Type B pancreatic cell (in vitro differentiated cells): ENCODE measurements around the gene ANKRD17. TPM values are rescaled to one million over a fixed set of nuclear protein-coding genes. Genes with fewer than 3 reads are reported as not detected.
A peak's percentile ranks its signal among the peaks of the same experiment; 100 is the strongest.

Experiments used
- DNase-seq: peaks from one replicate; pipeline ENCODE4 v3.0.0; 2021; ENCODE audit warnings: mixed read lengths; ENCODE audit not compliant: unreplicated experiment; ENCODE audit errors: extremely low spot score
- H3K27ac Mint-ChIP-seq: 2 replicates; pipeline ENCODE4 v1.8.0; 2021; ENCODE audit warnings: mild to moderate bottlenecking, mixed read lengths
- H3K27me3 Mint-ChIP-seq: 2 replicates; pipeline ENCODE4 v1.8.0; 2021; ENCODE audit warnings: mixed read lengths
- H3K36me3 Mint-ChIP-seq: 2 replicates; pipeline ENCODE4 v1.8.0; 2021; ENCODE audit warnings: mixed read lengths
- H3K4me1 Mint-ChIP-seq: one replicate; pipeline ENCODE4 v1.8.0; 2021; ENCODE audit warnings: mixed read lengths; ENCODE audit not compliant: unreplicated experiment
- H3K4me3 Mint-ChIP-seq: 2 replicates; pipeline ENCODE4 v1.8.0; 2021; ENCODE audit warnings: mild to moderate bottlenecking, mixed read lengths
- H3K9me3 Mint-ChIP-seq: 2 replicates; pipeline ENCODE4 v1.8.0; 2021; ENCODE audit warnings: mixed read lengths
- total RNA-seq: library from RNA; stranded (reverse); gene quantifications from 2 replicates; pipeline ENCODE4 v1.2.1, GENCODE V29; 2021; ENCODE audit warnings: low replicate concordance
- TF ChIP-seq, protein P1 (sequence below): fragments of 200-600 bp; sonication (generic); conservative IDR thresholded peaks from 2 replicates; pipeline ENCODE4 v1.5.0; 2021; ENCODE audit warnings: antibody characterized with exemption, mild to moderate bottlenecking

The ANKRD17 gene
- total RNA-seq, 1 donor from 2014 or later, result 77.7 TPM

DNA sequence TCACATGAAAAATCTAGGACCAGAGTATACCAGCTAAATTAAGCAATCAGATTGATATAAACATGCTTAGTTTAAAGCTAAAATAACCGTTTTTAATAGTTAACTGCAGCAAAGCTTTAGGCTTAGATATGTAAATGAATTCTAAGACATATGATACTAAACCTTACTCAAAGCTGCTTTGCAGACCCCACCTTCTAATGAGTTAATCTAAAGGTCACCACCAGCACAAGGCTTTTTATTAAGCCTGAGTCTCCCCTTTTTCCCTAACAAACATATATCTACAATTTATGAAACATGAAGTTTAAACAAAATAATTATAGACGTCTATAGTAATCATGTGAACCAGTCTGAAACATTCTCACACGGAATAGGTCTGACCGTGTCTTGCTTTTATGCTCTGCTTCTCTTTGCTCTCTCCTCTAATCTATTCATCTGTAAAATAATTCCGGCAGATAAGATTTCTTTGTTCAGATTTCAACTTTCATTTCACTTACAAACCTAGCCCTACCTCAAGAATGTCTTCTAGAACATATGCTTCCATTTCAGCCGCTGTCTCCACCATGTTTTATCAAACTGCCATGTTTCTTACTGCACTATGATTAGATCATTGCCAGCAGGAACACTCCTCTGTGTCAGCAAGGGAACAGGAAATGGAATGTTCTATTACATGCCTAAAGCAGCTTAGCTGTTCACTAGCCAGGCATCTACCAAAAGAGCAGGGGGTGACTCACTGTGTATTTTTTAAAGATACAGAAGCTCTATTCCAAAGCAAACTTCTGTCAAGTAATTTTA is 35.9 kb downstream of the ANKRD17 start:
- H3K4me3 Mint-ChIP-seq, result no peak overlapping the region
- peaks cover 18% of the 10 kb centered on the region for H3K4me1 Mint-ChIP-seq
- peaks cover 3% of the 10 kb centered on the region for H3K36me3 Mint-ChIP-seq
- H3K9me3 Mint-ChIP-seq, result no peaks in the 10 kb centered on the region
- no peaks in the 10 kb centered on the region for H3K27me3 Mint-ChIP-seq
- no peak overlapping the region for H3K27ac Mint-ChIP-seq
- TF ChIP-seq, protein P1, sequence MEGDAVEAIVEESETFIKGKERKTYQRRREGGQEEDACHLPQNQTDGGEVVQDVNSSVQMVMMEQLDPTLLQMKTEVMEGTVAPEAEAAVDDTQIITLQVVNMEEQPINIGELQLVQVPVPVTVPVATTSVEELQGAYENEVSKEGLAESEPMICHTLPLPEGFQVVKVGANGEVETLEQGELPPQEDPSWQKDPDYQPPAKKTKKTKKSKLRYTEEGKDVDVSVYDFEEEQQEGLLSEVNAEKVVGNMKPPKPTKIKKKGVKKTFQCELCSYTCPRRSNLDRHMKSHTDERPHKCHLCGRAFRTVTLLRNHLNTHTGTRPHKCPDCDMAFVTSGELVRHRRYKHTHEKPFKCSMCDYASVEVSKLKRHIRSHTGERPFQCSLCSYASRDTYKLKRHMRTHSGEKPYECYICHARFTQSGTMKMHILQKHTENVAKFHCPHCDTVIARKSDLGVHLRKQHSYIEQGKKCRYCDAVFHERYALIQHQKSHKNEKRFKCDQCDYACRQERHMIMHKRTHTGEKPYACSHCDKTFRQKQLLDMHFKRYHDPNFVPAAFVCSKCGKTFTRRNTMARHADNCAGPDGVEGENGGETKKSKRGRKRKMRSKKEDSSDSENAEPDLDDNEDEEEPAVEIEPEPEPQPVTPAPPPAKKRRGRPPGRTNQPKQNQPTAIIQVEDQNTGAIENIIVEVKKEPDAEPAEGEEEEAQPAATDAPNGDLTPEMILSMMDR, result no peak
- no peak for DNase-seq

DNA sequence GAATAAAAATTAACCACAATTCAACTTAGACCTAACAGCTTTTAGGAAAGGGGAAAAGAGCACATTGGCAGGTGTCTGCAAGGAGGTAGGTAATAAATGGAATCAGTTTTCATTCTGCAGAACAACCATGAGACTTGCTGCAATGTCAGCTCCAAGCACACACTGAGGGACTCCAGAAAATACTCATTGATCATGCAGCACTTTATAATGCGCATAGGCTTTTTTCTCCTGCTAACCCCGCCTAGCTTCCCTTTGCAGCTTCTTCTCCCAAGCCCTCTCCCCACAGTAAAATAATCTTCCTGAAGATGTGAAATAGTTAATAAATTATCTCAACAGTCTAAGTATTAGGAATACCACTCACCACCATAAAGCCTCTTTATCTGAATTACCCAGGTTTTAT is 36.9 kb downstream of the ANKRD17 start:
- Mint-ChIP-seq H3K36me3 (peaks cover 3% of the 10 kb centered on the region), H3K4me3 (peak overlapping the region; percentile 74), H3K9me3 (no peaks in the 10 kb centered on the region), H3K27ac (peak overlapping the region; percentile 46), H3K27me3 (no peaks in the 10 kb centered on the region), H3K4me1 (peaks cover 18% of the 10 kb centered on the region)
- no peak for DNase-seq
- TF ChIP-seq, protein P1, result no peak

DNA sequence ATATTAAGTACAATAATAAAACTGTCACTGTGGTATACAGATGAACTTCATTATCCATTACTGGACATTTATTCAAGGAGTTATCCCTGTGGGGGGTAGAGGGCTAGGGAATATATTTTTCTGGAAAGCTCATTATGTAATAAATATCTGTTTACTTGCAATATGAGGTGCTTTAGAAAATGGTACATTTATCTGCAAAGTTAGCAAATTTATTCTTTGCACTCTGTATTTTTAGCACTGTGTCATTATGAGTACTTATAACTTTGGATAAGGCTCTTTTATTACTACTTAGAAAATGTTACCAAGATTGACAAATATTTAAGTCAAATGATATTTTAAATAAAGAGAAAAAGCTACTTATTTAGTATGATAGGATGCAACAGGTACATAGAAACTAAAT is 37.8 kb downstream of the ANKRD17 start:
- Mint-ChIP-seq H3K4me1 (peaks cover 18% of the 10 kb centered on the region), H3K36me3 (peaks cover 3% of the 10 kb centered on the region), H3K27ac (no peak overlapping the region), H3K9me3 (no peaks in the 10 kb centered on the region), H3K27me3 (no peaks in the 10 kb centered on the region), H3K4me3 (no peak overlapping the region)
- TF ChIP-seq, protein P1, result no peak
- no peak for DNase-seq

DNA sequence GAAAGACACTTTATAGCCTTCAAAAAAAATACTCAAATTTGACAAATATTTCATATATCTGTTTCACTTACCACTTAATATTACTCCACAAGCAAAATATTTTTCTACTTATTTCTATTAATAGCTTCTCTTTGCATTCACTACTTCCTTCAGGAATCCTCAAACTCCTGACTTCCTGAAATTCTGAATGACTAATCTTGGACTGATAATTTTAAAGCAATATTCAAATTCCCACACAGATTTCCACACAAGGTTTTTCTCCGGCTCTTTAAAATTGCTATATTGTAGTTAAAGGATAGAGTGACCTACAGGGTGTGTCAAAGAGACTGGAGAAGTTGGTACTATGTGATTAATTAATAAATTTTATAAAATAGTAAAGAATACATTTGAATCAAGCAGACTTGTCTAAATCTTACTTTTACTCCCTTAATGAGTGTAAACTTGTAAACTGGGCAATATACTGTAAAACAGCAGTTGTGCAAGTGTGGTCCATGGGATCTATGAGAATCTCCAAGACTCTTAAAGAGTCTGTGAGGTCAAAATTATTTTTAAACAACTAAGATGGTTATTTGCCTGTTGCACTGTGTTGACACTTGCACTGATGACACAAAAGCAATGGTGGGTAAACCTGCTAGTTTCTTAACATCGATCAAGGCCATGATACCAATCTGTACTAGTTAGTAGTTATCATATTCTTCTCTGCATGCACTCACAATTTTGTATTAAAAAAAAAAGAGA is 44.5 kb downstream of the ANKRD17 start:
- Mint-ChIP-seq H3K4me1 (no peaks in the 10 kb centered on the region), H3K27me3 (no peaks in the 10 kb centered on the region), H3K4me3 (no peak overlapping the region), H3K9me3 (no peaks in the 10 kb centered on the region), H3K27ac (no peak overlapping the region), H3K36me3 (peaks cover 13% of the 10 kb centered on the region)
- TF ChIP-seq, protein P1, result no peak
- no peak for DNase-seq

DNA sequence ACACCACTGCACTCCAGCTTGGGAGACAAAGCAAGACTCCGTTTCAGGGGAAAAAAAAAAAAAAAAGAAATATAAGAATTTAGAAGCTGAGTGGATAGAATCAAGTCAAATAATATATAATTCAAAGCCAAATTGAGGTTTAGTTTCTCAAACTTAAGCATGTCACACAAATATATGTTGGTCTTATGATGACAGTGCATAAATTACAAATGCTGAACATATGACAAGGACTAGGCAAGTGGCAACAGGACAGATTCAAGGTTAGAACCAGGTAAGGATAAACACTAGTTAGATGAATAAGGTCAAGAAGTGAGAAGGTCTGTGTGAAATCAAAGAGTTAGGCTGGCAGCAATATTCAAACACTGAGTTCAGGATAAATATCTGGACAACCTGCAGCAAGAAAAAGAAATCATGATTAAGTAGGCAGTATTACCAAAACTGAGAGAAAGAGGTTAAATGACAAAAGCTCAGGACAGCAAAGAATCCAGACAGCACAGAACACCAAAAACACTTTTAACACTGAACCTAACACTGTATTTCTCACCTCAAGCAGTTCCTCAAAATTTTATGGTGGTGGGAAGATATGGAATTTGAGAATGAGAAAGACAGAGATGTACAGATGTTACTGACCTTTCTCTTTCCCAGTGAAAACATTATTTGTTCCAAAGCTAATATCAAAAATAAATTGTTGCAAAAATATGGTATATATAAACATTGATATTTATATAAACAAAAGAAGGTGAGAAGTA is 45.4 kb downstream of the ANKRD17 start:
- H3K4me1 Mint-ChIP-seq, result no peaks in the 10 kb centered on the region
- no peak for DNase-seq
- H3K27me3 Mint-ChIP-seq, result no peaks in the 10 kb centered on the region
- H3K4me3 Mint-ChIP-seq, result no peak overlapping the region
- peaks cover 16% of the 10 kb centered on the region for H3K36me3 Mint-ChIP-seq
- H3K9me3 Mint-ChIP-seq, result peaks cover 4% of the 10 kb centered on the region
- TF ChIP-seq, protein P1, result no peak
- H3K27ac Mint-ChIP-seq, result no peak overlapping the region
